HepG2 (cell line): Measurements from ENCODE around the gene VAV2. TPM values are rescaled to one million over a fixed set of nuclear protein-coding genes. Genes with fewer than 3 reads are reported as not detected.

Experiments
- ARID2 ChIP-seq: sonication (generic); formaldehyde crosslinking; IDR thresholded peaks from 2 replicates; pipeline ENCODE4 v1.8.1; 2022; ENCODE audit warnings: mild to moderate bottlenecking, missing genetic modification reagents, borderline replicate concordance
- BORCS8-MEF2B ChIP-seq: sonication (generic); formaldehyde crosslinking; IDR thresholded peaks from 2 replicates; pipeline ENCODE4 v1.8.0; 2022; ENCODE audit warnings: mild to moderate bottlenecking, missing genetic modification reagents
- KAT8 ChIP-seq: IDR thresholded peaks from 2 replicates; pipeline ENCODE4 v1.6.1; 2016; ENCODE audit warnings: missing genetic modification reagents, missing compliant biosample characterization
- KDM3A ChIP-seq: IDR thresholded peaks from 2 replicates; pipeline ENCODE4 v1.6.1; 2018; ENCODE audit warnings: low read depth, missing compliant biosample characterization
- KLF12 ChIP-seq: sonication (generic); formaldehyde crosslinking; IDR thresholded peaks from 2 replicates; pipeline ENCODE4 v1.4.0; 2020; ENCODE audit warnings: missing genetic modification reagents, borderline replicate concordance
- NR2F2 ChIP-seq: IDR thresholded peaks from 2 replicates; pipeline ENCODE4 v1.6.1; 2012; ENCODE audit warnings: low read depth, inconsistent platforms, borderline replicate concordance
- REXO4 ChIP-seq: sonication (generic); formaldehyde crosslinking; IDR thresholded peaks from 2 replicates; pipeline ENCODE4 v1.8.0; 2022; ENCODE audit warnings: missing genetic modification reagents, mild to moderate bottlenecking, borderline replicate concordance
- SKI ChIP-seq: fragments of 450-650 bp; IDR thresholded peaks from one replicate; pipeline ENCODE4 v1.6.1; 2018; ENCODE audit warnings: mild to moderate bottlenecking; ENCODE audit not compliant: partially characterized antibody
- SNAPC2 ChIP-seq: sonication (generic); formaldehyde crosslinking; IDR thresholded peaks from 2 replicates; pipeline ENCODE4 v1.8.1; 2022; ENCODE audit warnings: mild to moderate bottlenecking, missing genetic modification reagents
- ZNF225 ChIP-seq: sonication (generic); formaldehyde crosslinking; IDR thresholded peaks from 2 replicates; pipeline ENCODE4 v1.4.0; 2020; ENCODE audit warnings: mild to moderate bottlenecking, missing genetic modification reagents
- ZNF670 ChIP-seq: sonication (generic); formaldehyde crosslinking; IDR thresholded peaks from 2 replicates; pipeline ENCODE4 v1.8.0; 2022; ENCODE audit warnings: mild to moderate bottlenecking, missing genetic modification reagents, borderline replicate concordance
- ZSCAN12 ChIP-seq: sonication (generic); formaldehyde crosslinking; IDR thresholded peaks from 2 replicates; pipeline ENCODE4 v1.9.0; 2021; ENCODE audit warnings: mild to moderate bottlenecking, missing genetic modification reagents
- polyA plus RNA-seq, 8 experiments: library from polyadenylated mRNA; depleted of rRNA in 3 of 8; stranded (reverse) in 7 of 8; unstranded in 1 of 8; fragments of >200 nt; fragmentation: Illumina TruSeq in 4 of 8; extraction: Trizol in 4 of 8; gene quantifications; 2 replicates each; pipeline versions ENCODE4 v1.2.1 to v1.2.3, GENCODE V29; 2011 to 2016; ENCODE audit warnings: low read depth in 4 of 8, missing spikeins in 1 of 8, mixed read lengths in 1 of 8; ENCODE audit not compliant: insufficient read depth in 1 of 8
- total RNA-seq, 5 experiments: library from RNA; depleted of rRNA; stranded (reverse); fragments of >200 nt; fragmentation: Illumina TruSeq; extraction: Trizol; gene quantifications; 2 replicates each; pipeline ENCODE4 v1.2.3, GENCODE V29; 2016; ENCODE audit warnings: low read depth in 1 of 5
- TF ChIP-seq, protein P1 (sequence below): sonication (generic); formaldehyde crosslinking; IDR thresholded peaks from 2 replicates; pipeline ENCODE4; 2020; ENCODE audit warnings: missing genetic modification reagents, mild to moderate bottlenecking, borderline replicate concordance
- TF ChIP-seq, protein P2 (sequence below): sonication (generic); formaldehyde crosslinking; IDR thresholded peaks from 2 replicates; pipeline ENCODE4 v1.4.0; 2020; ENCODE audit warnings: missing genetic modification reagents, borderline replicate concordance
- TF ChIP-seq, protein P3 (sequence below): fragments of 450-650 bp; IDR thresholded peaks from 2 replicates; pipeline ENCODE4 v1.6.1; 2017
- TF ChIP-seq, protein P4 (sequence below): conservative IDR thresholded peaks from 2 replicates; pipeline ENCODE4 v1.6.1; 2018; ENCODE audit warnings: missing genetic modification reagents
- TF ChIP-seq, protein P5 (sequence below): sonication (generic); formaldehyde crosslinking; IDR thresholded peaks from 2 replicates; pipeline ENCODE4 v1.4.0; 2020; ENCODE audit warnings: missing genetic modification reagents
- TF ChIP-seq, protein P6 (sequence below): sonication (generic); formaldehyde crosslinking; IDR thresholded peaks from 2 replicates; pipeline ENCODE4 v1.4.0; 2020; ENCODE audit warnings: mild to moderate bottlenecking, missing genetic modification reagents

The VAV2 gene
- total and polyA plus RNA-seq, 2 of the 13 experiments (the other 11 are each of a cell fraction or from before 2014, with no cell fraction given), result 22.5 to 22.9 TPM

DNA sequence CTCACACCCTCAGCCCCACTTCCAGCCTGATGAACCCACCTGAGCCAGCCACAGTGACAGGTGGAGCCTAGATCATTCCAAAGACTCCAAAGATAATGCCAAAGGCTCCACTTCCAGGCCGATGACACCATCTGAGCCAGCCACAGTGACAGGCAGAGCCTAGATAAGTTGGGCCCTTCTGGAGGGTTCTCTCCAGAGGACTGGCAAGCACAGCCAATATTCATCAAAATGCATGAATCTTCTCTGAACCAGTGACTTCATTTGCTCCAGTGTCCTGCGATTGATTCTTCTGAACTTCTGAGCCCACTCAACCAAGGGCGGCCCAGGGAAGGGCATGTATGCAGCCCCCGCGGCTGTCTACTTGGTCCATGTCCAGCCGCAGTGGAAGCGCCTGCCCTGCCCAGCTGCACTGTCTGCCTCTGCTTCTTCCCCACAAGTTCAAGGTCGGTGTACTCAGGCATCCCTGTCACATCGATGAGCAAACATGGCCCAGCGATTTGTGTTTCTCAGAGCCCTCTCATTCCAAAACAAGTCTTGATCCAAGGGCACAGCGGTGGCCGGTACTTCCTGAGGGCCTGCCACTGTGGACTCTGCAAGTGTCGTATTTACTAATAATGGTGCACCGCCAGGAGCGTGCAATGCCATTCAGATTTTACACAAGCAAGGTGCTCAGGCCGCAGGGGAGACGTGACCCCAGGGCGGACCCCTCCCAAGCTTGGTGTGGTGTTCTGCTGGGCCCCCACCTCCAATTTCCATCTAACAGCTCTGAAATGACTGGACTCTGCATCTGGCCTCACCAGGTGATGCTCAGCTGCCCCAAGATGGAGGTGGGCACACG lies 107.0 kb downstream of the VAV2 start (continued):
- TF ChIP-seq, protein P1, sequence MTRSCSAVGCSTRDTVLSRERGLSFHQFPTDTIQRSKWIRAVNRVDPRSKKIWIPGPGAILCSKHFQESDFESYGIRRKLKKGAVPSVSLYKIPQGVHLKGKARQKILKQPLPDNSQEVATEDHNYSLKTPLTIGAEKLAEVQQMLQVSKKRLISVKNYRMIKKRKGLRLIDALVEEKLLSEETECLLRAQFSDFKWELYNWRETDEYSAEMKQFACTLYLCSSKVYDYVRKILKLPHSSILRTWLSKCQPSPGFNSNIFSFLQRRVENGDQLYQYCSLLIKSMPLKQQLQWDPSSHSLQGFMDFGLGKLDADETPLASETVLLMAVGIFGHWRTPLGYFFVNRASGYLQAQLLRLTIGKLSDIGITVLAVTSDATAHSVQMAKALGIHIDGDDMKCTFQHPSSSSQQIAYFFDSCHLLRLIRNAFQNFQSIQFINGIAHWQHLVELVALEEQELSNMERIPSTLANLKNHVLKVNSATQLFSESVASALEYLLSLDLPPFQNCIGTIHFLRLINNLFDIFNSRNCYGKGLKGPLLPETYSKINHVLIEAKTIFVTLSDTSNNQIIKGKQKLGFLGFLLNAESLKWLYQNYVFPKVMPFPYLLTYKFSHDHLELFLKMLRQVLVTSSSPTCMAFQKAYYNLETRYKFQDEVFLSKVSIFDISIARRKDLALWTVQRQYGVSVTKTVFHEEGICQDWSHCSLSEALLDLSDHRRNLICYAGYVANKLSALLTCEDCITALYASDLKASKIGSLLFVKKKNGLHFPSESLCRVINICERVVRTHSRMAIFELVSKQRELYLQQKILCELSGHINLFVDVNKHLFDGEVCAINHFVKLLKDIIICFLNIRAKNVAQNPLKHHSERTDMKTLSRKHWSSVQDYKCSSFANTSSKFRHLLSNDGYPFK (CRISPR knock-in tag), result peak; percentile 39; the same call in 1 of the 2 replicates
- TF ChIP-seq BORCS8-MEF2B (peak; percentile 50; the same call in 1 of the 2 replicates), ZNF225 (CRISPR knock-in tag) (no peak), KAT8 (CRISPR knock-in tag) (peak; percentile 82), SNAPC2 (CRISPR knock-in tag) (peak; percentile 84), ZNF670 (no peak), KDM3A (CRISPR knock-in tag) (peak; percentile 45; the same call in 1 of the 2 replicates), KLF12 (CRISPR knock-in tag) (no peak; the same call in 1 of the 2 replicates), ARID2 (CRISPR knock-in tag) (peak; percentile 66; the same call in 1 of the 2 replicates), SKI (peak; percentile 98), NR2F2 (no peak), REXO4 (CRISPR knock-in tag) (no peak), ZSCAN12 (no peak)
- TF ChIP-seq, protein P2, sequence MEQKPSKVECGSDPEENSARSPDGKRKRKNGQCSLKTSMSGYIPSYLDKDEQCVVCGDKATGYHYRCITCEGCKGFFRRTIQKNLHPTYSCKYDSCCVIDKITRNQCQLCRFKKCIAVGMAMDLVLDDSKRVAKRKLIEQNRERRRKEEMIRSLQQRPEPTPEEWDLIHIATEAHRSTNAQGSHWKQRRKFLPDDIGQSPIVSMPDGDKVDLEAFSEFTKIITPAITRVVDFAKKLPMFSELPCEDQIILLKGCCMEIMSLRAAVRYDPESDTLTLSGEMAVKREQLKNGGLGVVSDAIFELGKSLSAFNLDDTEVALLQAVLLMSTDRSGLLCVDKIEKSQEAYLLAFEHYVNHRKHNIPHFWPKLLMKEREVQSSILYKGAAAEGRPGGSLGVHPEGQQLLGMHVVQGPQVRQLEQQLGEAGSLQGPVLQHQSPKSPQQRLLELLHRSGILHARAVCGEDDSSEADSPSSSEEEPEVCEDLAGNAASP (CRISPR knock-in tag), result peak; percentile 89; the same call in 1 of the 2 replicates
- TF ChIP-seq, protein P3, sequence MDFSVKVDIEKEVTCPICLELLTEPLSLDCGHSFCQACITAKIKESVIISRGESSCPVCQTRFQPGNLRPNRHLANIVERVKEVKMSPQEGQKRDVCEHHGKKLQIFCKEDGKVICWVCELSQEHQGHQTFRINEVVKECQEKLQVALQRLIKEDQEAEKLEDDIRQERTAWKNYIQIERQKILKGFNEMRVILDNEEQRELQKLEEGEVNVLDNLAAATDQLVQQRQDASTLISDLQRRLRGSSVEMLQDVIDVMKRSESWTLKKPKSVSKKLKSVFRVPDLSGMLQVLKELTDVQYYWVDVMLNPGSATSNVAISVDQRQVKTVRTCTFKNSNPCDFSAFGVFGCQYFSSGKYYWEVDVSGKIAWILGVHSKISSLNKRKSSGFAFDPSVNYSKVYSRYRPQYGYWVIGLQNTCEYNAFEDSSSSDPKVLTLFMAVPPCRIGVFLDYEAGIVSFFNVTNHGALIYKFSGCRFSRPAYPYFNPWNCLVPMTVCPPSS, result no peak
- TF ChIP-seq, protein P4, sequence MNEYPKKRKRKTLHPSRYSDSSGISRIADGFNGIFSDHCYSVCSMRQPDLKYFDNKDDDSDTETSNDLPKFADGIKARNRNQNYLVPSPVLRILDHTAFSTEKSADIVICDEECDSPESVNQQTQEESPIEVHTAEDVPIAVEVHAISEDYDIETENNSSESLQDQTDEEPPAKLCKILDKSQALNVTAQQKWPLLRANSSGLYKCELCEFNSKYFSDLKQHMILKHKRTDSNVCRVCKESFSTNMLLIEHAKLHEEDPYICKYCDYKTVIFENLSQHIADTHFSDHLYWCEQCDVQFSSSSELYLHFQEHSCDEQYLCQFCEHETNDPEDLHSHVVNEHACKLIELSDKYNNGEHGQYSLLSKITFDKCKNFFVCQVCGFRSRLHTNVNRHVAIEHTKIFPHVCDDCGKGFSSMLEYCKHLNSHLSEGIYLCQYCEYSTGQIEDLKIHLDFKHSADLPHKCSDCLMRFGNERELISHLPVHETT (CRISPR knock-in tag), result no peak
- TF ChIP-seq, protein P5, sequence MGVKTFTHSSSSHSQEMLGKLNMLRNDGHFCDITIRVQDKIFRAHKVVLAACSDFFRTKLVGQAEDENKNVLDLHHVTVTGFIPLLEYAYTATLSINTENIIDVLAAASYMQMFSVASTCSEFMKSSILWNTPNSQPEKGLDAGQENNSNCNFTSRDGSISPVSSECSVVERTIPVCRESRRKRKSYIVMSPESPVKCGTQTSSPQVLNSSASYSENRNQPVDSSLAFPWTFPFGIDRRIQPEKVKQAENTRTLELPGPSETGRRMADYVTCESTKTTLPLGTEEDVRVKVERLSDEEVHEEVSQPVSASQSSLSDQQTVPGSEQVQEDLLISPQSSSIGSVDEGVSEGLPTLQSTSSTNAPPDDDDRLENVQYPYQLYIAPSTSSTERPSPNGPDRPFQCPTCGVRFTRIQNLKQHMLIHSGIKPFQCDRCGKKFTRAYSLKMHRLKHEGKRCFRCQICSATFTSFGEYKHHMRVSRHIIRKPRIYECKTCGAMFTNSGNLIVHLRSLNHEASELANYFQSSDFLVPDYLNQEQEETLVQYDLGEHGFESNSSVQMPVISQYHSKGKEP (CRISPR knock-in tag), result no peak
- TF ChIP-seq, protein P6, sequence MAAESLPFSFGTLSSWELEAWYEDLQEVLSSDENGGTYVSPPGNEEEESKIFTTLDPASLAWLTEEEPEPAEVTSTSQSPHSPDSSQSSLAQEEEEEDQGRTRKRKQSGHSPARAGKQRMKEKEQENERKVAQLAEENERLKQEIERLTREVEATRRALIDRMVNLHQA (CRISPR knock-in tag), result no peak
